Colon (tissue), 2 donors: ENCODE results near the gene GYS1.

ENCODE experiments used
- FAIRE-seq: peaks from 2 replicates; lab custom pipeline; 2012; peaks lifted over from hg19 to GRCh38; lab: Jason Lieb, UNC
- donor health status: control.
- donor health status: control.

GYS1 gene

GRCh38 chr19:48988860-48989259, 4.2 kb downstream of the GYS1 start:
- no peak for FAIRE-seq

GRCh38 chr19:48988286-48988685, 4.8 kb downstream of the GYS1 start:
- FAIRE-seq = no peak

DNA sequence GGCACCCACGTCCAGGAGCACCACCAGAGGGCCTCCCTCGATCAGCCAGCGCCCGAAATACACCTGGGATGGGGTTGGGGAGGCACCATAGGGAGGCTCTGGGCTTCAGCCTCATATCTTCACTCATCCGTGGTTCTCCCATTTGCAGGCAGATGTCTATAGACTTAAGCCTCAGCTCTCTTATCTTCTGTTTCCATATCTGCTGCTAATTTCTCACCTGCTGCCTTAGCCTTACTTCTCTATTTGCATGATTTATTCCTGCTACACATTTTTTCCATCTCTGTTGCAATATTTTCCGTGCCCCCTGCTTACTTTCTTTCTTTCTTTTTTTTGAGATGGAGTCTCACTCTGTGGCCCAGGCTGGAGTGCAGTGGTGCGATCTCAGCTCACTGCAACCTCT, 5.8 kb downstream of the GYS1 start:
- FAIRE-seq = no peak

DNA sequence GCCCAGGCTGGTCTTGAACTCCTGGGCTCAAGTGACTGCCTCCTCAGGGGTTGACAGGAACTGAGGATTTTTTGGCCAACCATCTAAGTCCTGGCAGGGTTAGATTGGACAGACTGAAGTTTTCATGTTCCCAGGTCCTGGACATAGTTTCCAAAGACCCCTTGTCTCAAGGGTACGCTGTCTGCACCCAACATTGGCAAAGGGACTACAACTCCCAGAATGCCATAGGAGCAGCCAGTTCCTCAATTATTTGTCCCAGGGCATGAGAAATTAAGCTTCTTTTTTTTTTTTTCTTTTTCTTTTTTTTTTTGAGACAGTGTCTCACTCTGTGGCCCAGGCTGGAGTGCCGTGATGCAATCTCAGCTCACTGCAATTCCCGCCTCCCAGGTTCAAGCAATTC, 6.9 kb downstream of the GYS1 start:
- no peak for FAIRE-seq

DNA sequence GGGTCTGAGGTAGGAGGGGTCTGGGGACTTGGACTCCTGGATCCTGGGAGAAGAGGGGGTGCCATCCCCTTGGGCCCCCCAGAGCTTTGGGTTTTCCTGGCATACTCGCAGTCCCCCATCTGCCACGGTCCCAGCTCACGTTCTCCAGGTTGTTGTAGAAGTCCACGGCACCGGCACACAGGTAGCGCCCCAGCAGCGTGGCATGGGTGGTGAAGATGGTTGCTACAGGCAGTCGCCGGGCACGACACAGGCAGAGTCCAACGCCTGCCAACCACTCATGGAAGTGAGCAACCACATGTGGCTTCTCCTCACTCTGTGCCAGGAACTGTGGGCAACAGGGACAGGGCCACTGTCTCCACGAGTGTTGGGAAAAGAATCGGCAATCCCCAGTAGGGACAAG, 7.4 kb downstream of the GYS1 start:
- FAIRE-seq = no peak

- FAIRE-seq = no peak
These were observed 10.8 kb downstream of the GYS1 start for GRCh38 chr19:48982280-48982679.

- no peak for FAIRE-seq
These were observed 16.0 kb downstream of the GYS1 start for GRCh38 chr19:48977061-48977460.

- FAIRE-seq = no peak
These were observed 16.9 kb downstream of the GYS1 start for GRCh38 chr19:48975947-48976847.

- no peak for FAIRE-seq
These were observed 22.1 kb downstream of the GYS1 start for GRCh38 chr19:48970923-48971395.

DNA sequence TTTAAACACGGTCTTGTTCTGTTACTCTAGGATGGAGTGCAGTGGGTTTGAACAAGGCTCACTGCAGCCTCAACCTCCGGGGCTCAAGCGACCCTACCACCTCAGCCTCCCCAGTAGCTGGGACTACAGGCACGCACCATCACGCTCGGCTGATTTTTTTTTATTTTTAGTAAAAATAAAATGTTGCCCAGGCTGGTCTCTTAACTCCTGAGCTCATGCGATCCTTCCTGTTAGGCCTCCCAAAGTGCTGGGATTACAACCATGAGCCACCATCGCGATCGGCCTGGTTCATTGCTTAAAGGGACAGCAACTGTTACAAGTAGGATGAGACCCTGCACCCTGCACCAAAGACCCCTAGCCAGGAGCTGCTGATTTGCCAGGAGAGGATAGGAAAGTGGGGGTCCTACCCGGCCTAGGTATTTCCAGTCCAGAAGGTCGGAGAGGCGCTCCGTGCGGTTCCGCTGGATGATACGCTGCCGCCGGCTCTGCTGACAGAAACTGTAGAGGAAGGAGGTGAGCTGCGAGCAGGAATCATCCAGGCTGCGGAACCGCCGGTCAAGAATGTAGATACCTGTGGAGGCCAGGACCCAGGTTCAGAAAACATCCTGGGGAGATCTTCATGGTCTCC, 22.9 kb downstream of the GYS1 start:
- FAIRE-seq = no peak

GRCh38 chr19:48969276-48970138, 23.6 kb downstream of the GYS1 start:
- no peak for FAIRE-seq

GRCh38 chr19:48968813-48969218, 24.3 kb downstream of the GYS1 start:
- FAIRE-seq = no peak

DNA sequence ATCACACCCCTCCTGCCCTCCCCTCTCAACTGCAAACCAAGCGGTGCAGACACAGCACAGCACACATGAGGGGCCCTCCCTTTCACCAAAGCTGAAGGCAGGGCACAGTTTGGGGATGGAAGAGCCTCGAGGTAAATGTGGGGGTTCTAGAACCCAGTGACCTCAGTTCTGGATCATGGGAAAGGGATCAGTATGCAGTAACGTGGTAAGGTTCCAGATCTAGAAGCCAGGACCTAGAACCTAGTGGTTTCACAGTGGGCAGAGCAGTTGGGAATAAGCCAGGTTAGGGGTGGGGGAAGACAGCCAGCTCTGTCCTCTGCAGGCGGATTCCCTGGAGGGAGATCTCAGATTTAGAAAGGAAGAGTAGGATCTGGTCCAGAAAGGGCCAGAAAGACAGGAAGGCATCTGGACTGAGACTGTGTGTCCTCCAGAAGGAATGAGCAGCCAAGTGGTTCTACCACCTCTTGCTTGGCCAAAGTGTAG, 24.9 kb downstream of the GYS1 start:
- no peak for FAIRE-seq

- FAIRE-seq = no peak
These were observed 25.5 kb downstream of the GYS1 start for GRCh38 chr19:48967346-48968178.

GRCh38 chr19:48966541-48967345, 26.4 kb downstream of the GYS1 start:
- FAIRE-seq = no peak

- no peak for FAIRE-seq
These were observed 27.1 kb downstream of the GYS1 start for GRCh38 chr19:48965806-48966540.

DNA sequence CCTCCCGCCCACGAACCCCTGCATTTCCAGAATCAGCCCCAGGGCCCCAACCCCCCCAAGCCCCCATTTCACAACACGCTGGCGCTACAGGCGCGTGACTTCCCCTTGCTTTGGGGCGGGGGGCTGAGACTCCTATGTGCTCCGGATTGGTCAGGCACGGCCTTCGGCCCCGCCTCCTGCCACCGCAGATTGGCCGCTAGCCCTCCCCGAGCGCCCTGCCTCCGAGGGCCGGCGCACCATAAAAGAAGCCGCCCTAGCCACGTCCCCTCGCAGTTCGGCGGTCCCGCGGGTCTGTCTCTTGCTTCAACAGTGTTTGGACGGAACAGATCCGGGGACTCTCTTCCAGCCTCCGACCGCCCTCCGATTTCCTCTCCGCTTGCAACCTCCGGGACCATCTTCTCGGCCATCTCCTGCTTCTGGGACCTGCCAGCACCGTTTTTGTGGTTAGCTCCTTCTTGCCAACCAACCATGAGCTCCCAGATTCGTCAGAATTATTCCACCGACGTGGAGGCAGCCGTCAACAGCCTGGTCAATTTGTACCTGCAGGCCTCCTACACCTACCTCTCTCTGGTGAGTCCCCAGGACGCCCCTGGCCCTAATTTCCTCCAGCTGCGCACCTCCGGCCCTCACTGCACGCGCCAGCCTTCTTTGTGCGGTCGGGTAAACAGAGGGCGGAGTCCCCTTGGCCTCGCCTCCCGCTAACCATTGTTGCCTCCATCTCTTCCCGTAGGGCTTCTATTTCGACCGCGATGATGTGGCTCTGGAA, 27.9 kb downstream of the GYS1 start, which contains the start of gene FTL:
Gene FTL (plus strand): TSS at position 270 of the 766 bp plus-strand sequence. CDS start 199 bp downstream, at position 469.
- no peak for FAIRE-seq

DNA sequence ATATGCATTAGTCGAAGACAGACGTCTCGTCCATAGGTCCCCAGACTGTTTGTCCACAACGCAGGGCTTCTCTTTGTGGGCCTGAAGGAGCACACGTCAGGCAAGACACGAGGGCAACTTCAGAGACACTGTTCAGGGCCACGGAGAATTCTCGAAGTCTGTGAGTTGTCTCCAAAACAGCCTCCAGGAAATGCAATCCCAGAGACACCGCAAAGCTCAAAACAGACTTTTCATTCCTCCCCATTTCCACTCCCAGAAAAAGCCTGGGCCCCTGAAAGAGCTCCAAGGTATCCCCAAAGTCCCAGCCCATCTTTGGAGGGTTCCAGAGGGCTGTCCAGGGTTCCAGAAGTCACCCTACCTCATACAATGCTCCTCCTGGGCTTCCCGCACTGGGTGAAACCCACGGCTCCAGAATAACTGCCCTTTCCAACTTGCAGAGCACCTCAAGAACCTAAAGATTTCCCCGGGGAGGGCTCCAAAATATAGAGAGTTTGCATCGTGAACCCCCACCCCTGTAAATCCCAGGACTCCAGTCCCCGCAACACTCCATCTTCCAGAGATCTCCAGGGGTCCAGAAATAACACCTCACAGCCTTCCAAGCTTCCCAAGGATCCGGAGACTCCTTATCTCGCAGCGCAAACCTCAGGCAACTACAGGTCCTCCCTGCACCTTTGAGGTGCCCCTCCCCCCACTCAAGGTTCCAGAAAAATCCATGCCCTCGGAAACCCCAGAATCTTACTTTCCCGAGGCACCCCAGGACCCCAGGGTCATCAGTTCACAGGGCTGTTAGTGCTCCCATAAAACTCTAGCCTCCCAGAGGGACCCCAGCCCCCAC, 28.7 kb downstream of the GYS1 start:
- no peak for FAIRE-seq
